Measurements from ENCODE around the gene ADAMTS6.

- no peak for TF ChIP-seq FOXK2 (IDR thresholded peaks at IDR 0.05)
- TF ChIP-seq CTBP1 (IDR thresholded peaks at IDR 0.05; ENCODE audit: borderline replicate concordance), result no peak
- no peak for TF ChIP-seq ELF4 (IDR thresholded peaks at IDR 0.05)
- TF ChIP-seq FOXM1 (IDR thresholded peaks at IDR 0.05; ENCODE audit: borderline replicate concordance), result no peak
- TF ChIP-seq SP1 (IDR thresholded peaks at IDR 0.05), result no peak
- no peak for TF ChIP-seq TARDBP (IDR thresholded peaks at IDR 0.05)
- TF ChIP-seq HDGF (IDR thresholded peaks at IDR 0.05; ENCODE audit: borderline replicate concordance), result no peak
- TF ChIP-seq NFRKB (IDR thresholded peaks at IDR 0.05), result no peak
- TF ChIP-seq SUZ12 (IDR thresholded peaks at IDR 0.05), result no peak
Observed at GRCh38 chr5:65483546-65484346, 2.0 kb upstream of the ADAMTS6 start.
